Adrenal gland (tissue), 12 donors: Measurements from ENCODE around the gene MYO9A. TPM values are rescaled to one million over a fixed set of nuclear protein-coding genes. Genes with fewer than 3 reads are reported as not detected.
"Not testable (repeated sequence)": the region's sequence is repeated elsewhere in the genome, so short reads cannot be mapped to it uniquely, and the experiment has no call there.

Experiments
- DNase-seq, 7 donors: peaks; one replicate each; pipeline ENCODE4 v3.0.0-alpha.2; 2019 to 2020
- H3K27ac ChIP-seq, 5 donors: fragments of 200-600 bp; sonication (generic) in 4 of 5; 1 replicate in 3 of 5; 2 replicates in 2 of 5; pipeline versions ENCODE4 v1.5.1 to v1.8.0; 2016 to 2020; ENCODE audit warnings: mild to moderate bottlenecking in 1 of 5
- H3K27me3 ChIP-seq: fragments of 200-600 bp; 2 replicates; pipeline ENCODE4 v1.8.0; 2021
- H3K36me3 ChIP-seq, 2 donors: fragments of 200-600 bp; replicated peaks in 1 of 2; 1 replicate in 1 of 2; 2 replicates in 1 of 2; pipeline versions ENCODE4 v1.5.1 to v1.8.0; 2018 to 2022
- H3K4me1 ChIP-seq, 2 donors: fragments of 200-600 bp; replicated peaks in 1 of 2; 1 replicate in 1 of 2; 2 replicates in 1 of 2; pipeline versions ENCODE4 v1.5.1 to v1.8.0; 2018 to 2021
- H3K4me3 ChIP-seq, 4 donors: fragments of 200-600 bp; sonication (generic) in 3 of 4; one replicate each; pipeline ENCODE4 v1.5.1; 2016 to 2018
- H3K9me3 ChIP-seq, 3 donors: fragments of 200-600 bp; sonication (generic) in 1 of 3; replicated peaks in 1 of 3; 1 replicate in 2 of 3; 2 replicates in 1 of 3; pipeline versions ENCODE4 v1.5.1 to v1.8.0; 2016 to 2021
- POLR2A ChIP-seq, 2 donors: fragments of 450-650 bp; IDR thresholded peaks; one replicate each; pipeline ENCODE4 v1.6.1; 2017; ENCODE audit warnings: antibody characterized with exemption in 2 of 2, mild to moderate bottlenecking in 2 of 2, moderate library complexity in 1 of 2
- WGBS, 4 donors: extraction: QIAGEN DNeasy Blood & Tissue Kit in 2 of 4; methylation state at CpG; one replicate each; pipeline versions ENCODE4 v1.1.5 to v1.1.7; 2013 to 2017; 5-methylcytosine and 5-hydroxymethylcytosine counted together
- intact Hi-C, 2 donors: fragments of 100-400 bp; cut with DNase I; formaldehyde crosslinking; loops; one replicate each; pipeline versions ENCODE4 v1.14.1 to v1.15.0; 2022 to 2023
- polyA plus RNA-seq, 3 donors: library from polyadenylated mRNA; stranded (reverse); fragments of 200-250 nt in 2 of 3; fragments of 350-450 nt in 1 of 3; fragmentation: Illumina TruSeq in 1 of 3; extraction: RNeasy Lipid Tissue Mini Kit (QIAGEN cat#74804) in 1 of 3; gene quantifications; one replicate each; pipeline ENCODE4 v1.2.3, GENCODE V29; 2013 to 2014
- total RNA-seq, 9 donors: library from RNA; depleted of rRNA in 4 of 9; stranded (reverse); fragments of >200 nt in 4 of 9; fragments of 120-200 nt in 1 of 9; fragmentation: NEBNext Ultra II Directional in 1 of 9; extraction: Animal tissue kit (Norgen Biotek cat#: 25700) in 1 of 9; gene quantifications; one replicate each; pipeline versions ENCODE4 v1.1.0 to v1.2.4, GENCODE V29; 2013 to 2023
- TF ChIP-seq, protein P1 (sequence below), 6 experiments: fragments of 450-650 bp in 4 of 6; fragments of 200-600 bp in 2 of 6; sonication (generic) in 1 of 6; IDR thresholded peaks; 1 replicate in 5 of 6; 2 replicates in 1 of 6; pipeline versions ENCODE4 v1.5.1 to v1.8.0; 2016 to 2021; ENCODE audit warnings: antibody characterized with exemption in 6 of 6, mild to moderate bottlenecking in 2 of 6, moderate library complexity in 1 of 6
- donor health status: healthy with polysubstance abuse.
- donor health status: Bipolar disorder and iron deficiency.
- donor health status: DM: yes; HTN: yes; CAD: no.
- donor health status: DM: no; HTN: no; CAD: no.
- donor health status: DM: no; HTN: no; CAD: no.
- donor health status: DM: yes; HTN: yes; CAD: no.

Gene MYO9A
- total and polyA plus RNA-seq, 12 donors, result 3.0 to 34.0 (median 19.8) TPM

DNA sequence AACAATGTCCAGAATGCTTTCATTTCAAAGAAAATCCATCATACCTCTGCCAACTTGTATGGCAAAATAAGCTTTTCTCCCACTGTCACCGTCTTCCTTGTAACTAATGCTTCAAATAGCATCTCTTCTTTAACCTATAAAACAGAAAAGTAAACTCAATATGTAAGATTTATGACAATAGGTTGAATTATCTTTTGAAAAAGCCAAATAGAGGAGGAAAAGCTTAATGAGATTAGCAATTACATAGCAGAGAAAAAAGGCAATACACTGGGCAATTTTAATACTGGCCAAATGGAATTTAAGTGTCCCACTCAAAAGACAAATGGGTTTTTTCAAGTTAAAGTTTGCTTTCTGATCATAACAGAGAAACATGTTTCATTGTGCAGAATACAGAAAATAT is 118.1 kb downstream of the MYO9A start:
- no peak overlapping the region for H3K4me3 ChIP-seq
- WGBS, 4 donors, result 85 to 94% (median 89%) methylated on average over 1 of the region's 1 CpG
- H3K27me3 ChIP-seq, result no peaks in the 10 kb centered on the region
- no peaks in the 10 kb centered on the region for H3K9me3 ChIP-seq
- H3K36me3 ChIP-seq, result no peaks in the 10 kb centered on the region
- H3K27ac ChIP-seq, result no peak overlapping the region
- no peak for DNase-seq
- intact Hi-C loops, result no loop called here
- TF ChIP-seq, protein P1, sequence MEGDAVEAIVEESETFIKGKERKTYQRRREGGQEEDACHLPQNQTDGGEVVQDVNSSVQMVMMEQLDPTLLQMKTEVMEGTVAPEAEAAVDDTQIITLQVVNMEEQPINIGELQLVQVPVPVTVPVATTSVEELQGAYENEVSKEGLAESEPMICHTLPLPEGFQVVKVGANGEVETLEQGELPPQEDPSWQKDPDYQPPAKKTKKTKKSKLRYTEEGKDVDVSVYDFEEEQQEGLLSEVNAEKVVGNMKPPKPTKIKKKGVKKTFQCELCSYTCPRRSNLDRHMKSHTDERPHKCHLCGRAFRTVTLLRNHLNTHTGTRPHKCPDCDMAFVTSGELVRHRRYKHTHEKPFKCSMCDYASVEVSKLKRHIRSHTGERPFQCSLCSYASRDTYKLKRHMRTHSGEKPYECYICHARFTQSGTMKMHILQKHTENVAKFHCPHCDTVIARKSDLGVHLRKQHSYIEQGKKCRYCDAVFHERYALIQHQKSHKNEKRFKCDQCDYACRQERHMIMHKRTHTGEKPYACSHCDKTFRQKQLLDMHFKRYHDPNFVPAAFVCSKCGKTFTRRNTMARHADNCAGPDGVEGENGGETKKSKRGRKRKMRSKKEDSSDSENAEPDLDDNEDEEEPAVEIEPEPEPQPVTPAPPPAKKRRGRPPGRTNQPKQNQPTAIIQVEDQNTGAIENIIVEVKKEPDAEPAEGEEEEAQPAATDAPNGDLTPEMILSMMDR (IDR thresholded peaks at IDR 0.05), result no peak
- TF ChIP-seq POLR2A (IDR thresholded peaks at IDR 0.05), result no peak
- no peaks in the 10 kb centered on the region for H3K4me1 ChIP-seq

DNA sequence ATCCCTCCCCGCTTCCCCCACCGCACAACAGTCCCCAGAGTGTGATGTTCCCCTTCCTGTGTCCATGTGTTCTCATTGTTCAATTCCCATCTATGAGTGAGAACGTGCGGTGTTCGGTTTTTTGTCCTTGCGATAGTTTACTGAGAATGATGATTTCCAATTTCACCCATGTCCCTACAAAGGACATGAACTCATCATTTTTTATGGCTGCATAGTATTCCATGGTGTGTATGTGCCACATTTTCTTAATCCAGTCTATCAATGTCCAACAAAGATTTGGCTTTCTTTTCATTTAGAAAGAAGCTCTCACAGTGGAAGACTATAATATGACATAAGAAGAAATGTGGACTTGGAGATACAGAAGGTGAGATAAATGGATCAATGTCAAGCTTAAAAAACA is 119.2 kb downstream of the MYO9A start:
- H3K27ac ChIP-seq, H3K27me3 ChIP-seq, H3K9me3 ChIP-seq, H3K4me1 ChIP-seq, DNase-seq, H3K4me3 ChIP-seq, H3K36me3 ChIP-seq, intact Hi-C loops: not testable (repeated sequence)
- WGBS, 4 donors, result 93 to 98% (median 95%) methylated on average over 5 of the region's 6 CpGs

DNA sequence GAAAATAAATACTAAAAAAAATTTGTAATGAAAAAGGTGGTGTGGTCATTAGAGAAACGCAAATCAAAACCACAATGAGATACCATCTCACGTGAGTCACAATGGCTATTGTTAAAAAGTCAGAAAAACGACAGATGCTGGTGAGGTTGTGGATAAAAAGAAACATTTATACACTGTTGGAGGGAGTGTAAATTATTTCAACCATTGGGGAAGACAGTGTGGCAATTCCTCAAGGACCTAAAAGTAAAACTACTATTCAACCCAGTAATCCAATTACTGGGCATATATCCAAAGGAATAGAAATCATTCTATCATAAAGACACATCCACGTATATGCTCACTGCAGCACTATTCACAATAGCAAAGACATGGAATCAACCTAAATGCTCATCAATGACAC is 120.3 kb downstream of the MYO9A start:
- H3K4me1 ChIP-seq, result no peaks in the 10 kb centered on the region
- no peak for TF ChIP-seq POLR2A (IDR thresholded peaks at IDR 0.05)
- TF ChIP-seq, protein P1 (IDR thresholded peaks at IDR 0.05), result no peak
- no peak for DNase-seq
- 83 to 89% (median 85%) methylated on average over 4 of the region's 4 CpGs for WGBS, 4 donors
- intact Hi-C loops, result no loop called here
- H3K36me3 ChIP-seq, result no peaks in the 10 kb centered on the region
- no peaks in the 10 kb centered on the region for H3K9me3 ChIP-seq
- H3K27ac ChIP-seq, result no peak overlapping the region
- no peaks in the 10 kb centered on the region for H3K27me3 ChIP-seq
- no peak overlapping the region for H3K4me3 ChIP-seq

DNA sequence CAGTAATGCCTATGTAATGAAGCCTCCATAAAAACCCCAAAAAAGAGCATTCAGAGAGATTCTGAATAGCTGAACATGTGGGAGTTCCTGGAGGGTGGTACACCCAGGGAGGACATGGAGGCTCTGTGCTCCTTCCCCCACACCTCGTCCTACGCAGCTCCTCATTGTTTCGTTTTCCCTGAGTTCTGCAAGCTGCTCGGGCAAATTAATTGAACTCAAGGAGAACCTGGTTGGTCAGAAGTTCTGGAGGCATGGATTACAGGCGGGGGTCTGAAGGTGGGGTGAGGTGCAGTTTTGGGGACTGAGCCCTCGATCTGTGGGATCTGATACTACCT is 142.2 kb downstream of the MYO9A start:
- no peak for DNase-seq
- 81 to 98% (median 86%) methylated on average over 6 of the region's 6 CpGs for WGBS, 4 donors
- Histone ChIP-seq H3K4me1 (no peaks in the 10 kb centered on the region), H3K9me3 (no peaks in the 10 kb centered on the region), H3K36me3 (no peaks in the 10 kb centered on the region), H3K4me3 (no peak overlapping the region), H3K27me3 (no peaks in the 10 kb centered on the region), H3K27ac (no peak overlapping the region)
- intact Hi-C loops, result no loop called here
- TF ChIP-seq, protein P1 (IDR thresholded peaks at IDR 0.05), result no peak
- TF ChIP-seq POLR2A (IDR thresholded peaks at IDR 0.05), result no peak

DNA sequence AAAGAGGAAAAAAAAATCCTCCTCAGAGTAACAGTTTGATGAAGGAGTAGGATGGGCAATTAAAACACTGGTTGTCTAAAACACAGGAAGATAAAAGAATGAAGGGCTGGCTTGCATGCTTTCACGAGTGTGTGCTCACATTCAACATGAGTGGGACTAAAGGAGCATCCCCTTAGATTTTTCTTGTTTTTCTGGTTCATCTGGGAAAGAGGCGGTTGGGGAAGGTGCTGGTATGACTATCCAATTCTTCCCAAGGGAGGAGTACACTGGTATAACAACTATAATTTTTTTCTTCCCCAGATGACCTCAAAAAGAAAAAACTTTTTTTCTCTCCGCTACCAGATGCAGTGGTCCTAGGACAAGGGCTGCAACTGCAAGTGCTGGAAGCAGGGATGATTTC is 143.7 kb downstream of the MYO9A start:
- TF ChIP-seq POLR2A (IDR thresholded peaks at IDR 0.05), result no peak
- TF ChIP-seq, protein P1 (IDR thresholded peaks at IDR 0.05), result no peak
- no peak for DNase-seq
- WGBS, 4 donors, result 94 to 97% (median 97%) methylated on average over 3 of the region's 3 CpGs
- intact Hi-C loops, result no loop called here
- no peak overlapping the region for H3K27ac ChIP-seq
- H3K27me3 ChIP-seq, result no peaks in the 10 kb centered on the region
- no peaks in the 10 kb centered on the region for H3K36me3 ChIP-seq
- H3K4me3 ChIP-seq, result no peak overlapping the region
- no peaks in the 10 kb centered on the region for H3K4me1 ChIP-seq
- no peaks in the 10 kb centered on the region for H3K9me3 ChIP-seq
